ENCODE measurements around the gene STOX1.
"Not testable (repeated sequence)": the region's sequence is repeated elsewhere in the genome, so short reads cannot be mapped to it uniquely, and the experiment has no call there.

DNA sequence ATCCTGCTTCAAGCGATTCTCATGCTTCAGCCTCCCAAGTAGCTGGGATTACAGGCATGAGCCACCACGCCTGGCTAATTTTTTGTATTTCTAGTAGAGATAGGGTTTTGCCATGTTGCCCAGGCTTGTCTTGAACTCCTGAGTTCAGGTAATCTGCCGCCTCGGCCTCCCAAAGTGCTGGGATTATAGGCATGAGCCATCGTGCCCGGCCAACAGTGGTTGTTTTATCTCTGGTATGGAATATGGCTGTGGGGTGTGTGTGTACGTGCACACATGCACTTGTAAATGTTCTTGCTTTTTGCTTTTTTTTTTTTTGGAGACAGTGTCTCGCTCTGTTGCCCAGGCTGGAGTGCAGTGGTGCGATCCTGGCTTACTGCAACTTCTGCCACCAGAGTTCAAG, 13.3 kb downstream of the STOX1 start:
- TF ChIP-seq, protein P1, sequence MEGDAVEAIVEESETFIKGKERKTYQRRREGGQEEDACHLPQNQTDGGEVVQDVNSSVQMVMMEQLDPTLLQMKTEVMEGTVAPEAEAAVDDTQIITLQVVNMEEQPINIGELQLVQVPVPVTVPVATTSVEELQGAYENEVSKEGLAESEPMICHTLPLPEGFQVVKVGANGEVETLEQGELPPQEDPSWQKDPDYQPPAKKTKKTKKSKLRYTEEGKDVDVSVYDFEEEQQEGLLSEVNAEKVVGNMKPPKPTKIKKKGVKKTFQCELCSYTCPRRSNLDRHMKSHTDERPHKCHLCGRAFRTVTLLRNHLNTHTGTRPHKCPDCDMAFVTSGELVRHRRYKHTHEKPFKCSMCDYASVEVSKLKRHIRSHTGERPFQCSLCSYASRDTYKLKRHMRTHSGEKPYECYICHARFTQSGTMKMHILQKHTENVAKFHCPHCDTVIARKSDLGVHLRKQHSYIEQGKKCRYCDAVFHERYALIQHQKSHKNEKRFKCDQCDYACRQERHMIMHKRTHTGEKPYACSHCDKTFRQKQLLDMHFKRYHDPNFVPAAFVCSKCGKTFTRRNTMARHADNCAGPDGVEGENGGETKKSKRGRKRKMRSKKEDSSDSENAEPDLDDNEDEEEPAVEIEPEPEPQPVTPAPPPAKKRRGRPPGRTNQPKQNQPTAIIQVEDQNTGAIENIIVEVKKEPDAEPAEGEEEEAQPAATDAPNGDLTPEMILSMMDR (conservative IDR thresholded peaks at IDR 0.05; ENCODE audit: low read depth, low read length): not testable (repeated sequence)
- not testable (repeated sequence) for TF ChIP-seq EZH2 (IDR thresholded peaks at IDR 0.05; ENCODE audit: low read length, unreplicated experiment); EZH2phosphoT487 (IDR thresholded peaks at IDR 0.05; ENCODE audit: borderline replicate concordance, low read length)

Data from PC-3 (cell line).